ENCODE results near the gene PTGIR.

PTGIR gene

DNA sequence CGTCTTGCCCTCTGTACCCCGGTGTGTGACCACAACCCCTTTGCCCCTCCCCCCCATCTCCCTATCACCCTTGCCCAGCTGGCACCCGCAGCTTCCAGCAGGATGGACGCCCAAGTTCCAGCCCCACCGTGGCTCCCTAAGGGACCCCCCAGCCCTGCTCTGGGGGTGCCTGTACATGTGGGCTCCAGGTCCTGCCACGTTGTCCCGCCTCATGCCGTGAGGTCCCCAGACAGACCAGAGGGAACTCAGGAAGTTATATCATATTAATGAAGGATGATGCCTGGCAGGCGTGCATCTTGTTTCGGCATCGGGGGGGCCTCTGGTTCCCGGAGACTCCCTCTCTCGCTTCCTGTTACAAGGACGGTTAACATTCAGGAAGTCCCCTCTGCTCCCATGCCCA is 1.6 kb upstream of the PTGIR start:
- no peaks in the 10 kb centered on the region for H3K9me3 ChIP-seq (ENCODE audit: insufficient read depth, low read length)
- no peak for TF ChIP-seq EZH2phosphoT487 (IDR thresholded peaks at IDR 0.05; ENCODE audit: low read depth)
- TF ChIP-seq, protein P1, sequence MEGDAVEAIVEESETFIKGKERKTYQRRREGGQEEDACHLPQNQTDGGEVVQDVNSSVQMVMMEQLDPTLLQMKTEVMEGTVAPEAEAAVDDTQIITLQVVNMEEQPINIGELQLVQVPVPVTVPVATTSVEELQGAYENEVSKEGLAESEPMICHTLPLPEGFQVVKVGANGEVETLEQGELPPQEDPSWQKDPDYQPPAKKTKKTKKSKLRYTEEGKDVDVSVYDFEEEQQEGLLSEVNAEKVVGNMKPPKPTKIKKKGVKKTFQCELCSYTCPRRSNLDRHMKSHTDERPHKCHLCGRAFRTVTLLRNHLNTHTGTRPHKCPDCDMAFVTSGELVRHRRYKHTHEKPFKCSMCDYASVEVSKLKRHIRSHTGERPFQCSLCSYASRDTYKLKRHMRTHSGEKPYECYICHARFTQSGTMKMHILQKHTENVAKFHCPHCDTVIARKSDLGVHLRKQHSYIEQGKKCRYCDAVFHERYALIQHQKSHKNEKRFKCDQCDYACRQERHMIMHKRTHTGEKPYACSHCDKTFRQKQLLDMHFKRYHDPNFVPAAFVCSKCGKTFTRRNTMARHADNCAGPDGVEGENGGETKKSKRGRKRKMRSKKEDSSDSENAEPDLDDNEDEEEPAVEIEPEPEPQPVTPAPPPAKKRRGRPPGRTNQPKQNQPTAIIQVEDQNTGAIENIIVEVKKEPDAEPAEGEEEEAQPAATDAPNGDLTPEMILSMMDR (IDR thresholded peaks at IDR 0.05; ENCODE audit: low read depth, low read length): no peak
- peaks cover 33% of the 10 kb centered on the region for H3K79me2 ChIP-seq (ENCODE audit: low read length)
- peaks cover 58% of the 10 kb centered on the region for H3K4me1 ChIP-seq (ENCODE audit: low read length)
- peak overlapping the region; percentile 28; the same call in 1 of the 2 replicates for H3K4me2 ChIP-seq (ENCODE audit: low read length)
- no peak overlapping the region for H3K4me3 ChIP-seq (ENCODE audit: low read length)
- no peak overlapping the region for H2AFZ ChIP-seq (ENCODE audit: low read depth, low read length)
- H3K27ac ChIP-seq (ENCODE audit: low read length): no peak overlapping the region
- H4K20me1 ChIP-seq (ENCODE audit: insufficient read depth, low read length): no peaks in the 10 kb centered on the region
- H3K27me3 ChIP-seq (ENCODE audit: low read depth, low read length): no peaks in the 10 kb centered on the region
- no peak overlapping the region for H3K9ac ChIP-seq (ENCODE audit: low read length)
- peaks cover 16% of the 10 kb centered on the region for H3K36me3 ChIP-seq (replicated peaks; ENCODE audit: low read depth, low read length)

- H3K9me3 ChIP-seq (ENCODE audit: insufficient read depth, low read length): no peaks in the 10 kb centered on the region
- TF ChIP-seq, protein P1 (IDR thresholded peaks at IDR 0.05; ENCODE audit: low read depth, low read length): no peak
- TF ChIP-seq EZH2phosphoT487 (IDR thresholded peaks at IDR 0.05; ENCODE audit: low read depth): no peak
- H3K36me3 ChIP-seq (replicated peaks; ENCODE audit: low read depth, low read length): peaks cover 24% of the 10 kb centered on the region
- H3K9ac ChIP-seq (ENCODE audit: low read length): peak overlapping the region; percentile 91; the same call in 1 of the 2 replicates
- peaks cover 60% of the 10 kb centered on the region for H3K4me1 ChIP-seq (ENCODE audit: low read length)
- no peaks in the 10 kb centered on the region for H3K27me3 ChIP-seq (ENCODE audit: low read depth, low read length)
- peak overlapping the region; percentile 70 for H3K27ac ChIP-seq (ENCODE audit: low read length)
- H2AFZ ChIP-seq (ENCODE audit: low read depth, low read length): 0 out of 2 replicates have a peak overlapping the region, but pooled peaks have one; percentile 4
- peaks cover 40% of the 10 kb centered on the region for H3K79me2 ChIP-seq (ENCODE audit: low read length)
- H3K4me3 ChIP-seq (ENCODE audit: low read length): no peak overlapping the region
- H4K20me1 ChIP-seq (ENCODE audit: insufficient read depth, low read length): no peaks in the 10 kb centered on the region
- peak overlapping the region; percentile 97; the same call in 1 of the 2 replicates for H3K4me2 ChIP-seq (ENCODE audit: low read length)
Measured at GRCh38 chr19:46625731-46626130, 842 bp upstream of the PTGIR start.

DNA sequence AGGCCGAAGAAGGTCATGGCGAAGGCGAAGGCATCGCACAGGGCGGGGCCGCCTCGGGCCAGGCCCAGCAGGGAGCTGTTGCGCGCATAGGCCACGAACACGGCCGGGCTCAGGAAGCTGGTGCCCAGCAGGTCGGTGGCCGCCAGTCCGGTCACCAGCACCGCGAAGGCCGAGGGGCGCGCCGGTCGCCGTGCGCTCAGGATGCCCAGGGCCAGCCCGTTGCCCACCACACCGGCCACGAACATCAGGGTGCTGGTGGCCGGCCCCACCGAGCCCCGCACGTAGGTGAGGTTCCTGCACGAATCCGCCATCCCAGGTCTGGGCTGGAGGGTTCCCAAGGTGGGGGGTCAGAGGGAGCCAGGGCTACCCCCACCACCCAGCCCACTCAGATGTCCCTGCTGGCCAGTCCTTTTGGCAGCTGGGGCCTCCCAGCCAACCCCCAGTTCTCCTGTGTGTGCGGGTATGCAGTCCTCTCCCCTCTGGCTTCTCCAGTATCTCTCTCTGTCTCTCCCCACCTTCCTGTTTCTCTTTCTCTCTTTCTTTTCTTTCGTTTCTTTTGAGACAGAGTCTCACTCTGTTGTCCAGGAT is 880 bp downstream of the PTGIR start:
- Histone ChIP-seq H3K27me3 (ENCODE audit: low read depth, low read length) (no peaks in the 10 kb centered on the region), H3K4me3 (ENCODE audit: low read length) (peak overlapping the region; percentile 85), H3K27ac (ENCODE audit: low read length) (peak overlapping the region; percentile 70), H3K79me2 (ENCODE audit: low read length) (peaks cover 41% of the 10 kb centered on the region), H3K9me3 (ENCODE audit: insufficient read depth, low read length) (no peaks in the 10 kb centered on the region), H2AFZ (ENCODE audit: low read depth, low read length) (no peak overlapping the region), H3K4me1 (ENCODE audit: low read length) (peaks cover 76% of the 10 kb centered on the region), H3K36me3 (replicated peaks; ENCODE audit: low read depth, low read length) (peaks cover 27% of the 10 kb centered on the region), H3K9ac (ENCODE audit: low read length) (peak overlapping the region; percentile 91), H3K4me2 (ENCODE audit: low read length) (peak overlapping the region; percentile 97), H4K20me1 (ENCODE audit: insufficient read depth, low read length) (no peaks in the 10 kb centered on the region)
- TF ChIP-seq, protein P1 (IDR thresholded peaks at IDR 0.05; ENCODE audit: low read depth, low read length): no peak
- no peak for TF ChIP-seq EZH2phosphoT487 (IDR thresholded peaks at IDR 0.05; ENCODE audit: low read depth)

- H3K9me3 ChIP-seq (ENCODE audit: insufficient read depth, low read length): no peaks in the 10 kb centered on the region
- TF ChIP-seq, protein P1 (IDR thresholded peaks at IDR 0.05; ENCODE audit: low read depth, low read length): no peak
- no peak for TF ChIP-seq EZH2phosphoT487 (IDR thresholded peaks at IDR 0.05; ENCODE audit: low read depth)
- H3K27ac ChIP-seq (ENCODE audit: low read length): peak overlapping the region; percentile 94
- H3K4me2 ChIP-seq (ENCODE audit: low read length): peak overlapping the region; percentile 97
- peaks cover 41% of the 10 kb centered on the region for H3K79me2 ChIP-seq (ENCODE audit: low read length)
- H4K20me1 ChIP-seq (ENCODE audit: insufficient read depth, low read length): no peaks in the 10 kb centered on the region
- H2AFZ ChIP-seq (ENCODE audit: low read depth, low read length): no peak overlapping the region
- H3K4me3 ChIP-seq (ENCODE audit: low read length): peak overlapping the region; percentile 73
- peak overlapping the region; percentile 67 for H3K9ac ChIP-seq (ENCODE audit: low read length)
- H3K4me1 ChIP-seq (ENCODE audit: low read length): peaks cover 89% of the 10 kb centered on the region
- no peaks in the 10 kb centered on the region for H3K27me3 ChIP-seq (ENCODE audit: low read depth, low read length)
- peaks cover 30% of the 10 kb centered on the region for H3K36me3 ChIP-seq (replicated peaks; ENCODE audit: low read depth, low read length)
Measured at GRCh38 chr19:46622118-46622446, 2.8 kb downstream of the PTGIR start.

Data from OCI-LY3 (cell line).